ENCODE measurements around the gene NFIC.
A peak's percentile ranks its signal among the peaks of the same experiment; 100 is the strongest.
"Not testable (repeated sequence)": the region's sequence is repeated elsewhere in the genome, so short reads cannot be mapped to it uniquely, and the experiment has no call there.

NFIC gene

DNA sequence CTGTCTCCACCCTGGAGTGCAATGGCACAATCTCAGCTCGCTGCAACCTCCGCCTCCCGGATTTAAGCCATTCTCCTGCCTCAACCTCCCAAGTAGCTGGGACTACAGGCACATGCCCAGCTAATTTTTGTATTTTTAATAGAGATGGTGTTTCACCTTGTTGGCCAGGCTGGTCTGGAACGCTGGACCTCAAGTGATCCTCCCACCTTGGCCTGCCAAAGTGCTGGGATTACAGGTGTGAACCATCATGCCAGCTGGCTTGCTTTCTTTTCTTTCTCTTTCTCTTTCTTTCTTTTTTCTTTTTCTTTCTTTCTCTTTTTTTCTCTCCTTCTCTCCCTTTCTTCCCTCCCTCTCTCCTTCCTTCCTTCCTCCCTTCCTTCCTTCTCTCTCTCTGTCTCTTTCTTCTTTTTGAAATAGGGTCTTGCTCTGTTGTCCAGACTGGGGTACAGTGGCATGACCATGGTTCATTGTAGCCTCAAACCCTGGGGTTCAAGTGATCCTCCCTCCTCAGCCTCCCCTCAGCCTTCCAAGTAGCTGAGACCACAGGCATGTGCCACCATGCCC is 33.3 kb upstream of the NFIC start:
- H3K27ac ChIP-seq, result no peak overlapping the region
- DNase-seq (ENCODE audit: low spot score), result no peak
- TF ChIP-seq, protein P1, sequence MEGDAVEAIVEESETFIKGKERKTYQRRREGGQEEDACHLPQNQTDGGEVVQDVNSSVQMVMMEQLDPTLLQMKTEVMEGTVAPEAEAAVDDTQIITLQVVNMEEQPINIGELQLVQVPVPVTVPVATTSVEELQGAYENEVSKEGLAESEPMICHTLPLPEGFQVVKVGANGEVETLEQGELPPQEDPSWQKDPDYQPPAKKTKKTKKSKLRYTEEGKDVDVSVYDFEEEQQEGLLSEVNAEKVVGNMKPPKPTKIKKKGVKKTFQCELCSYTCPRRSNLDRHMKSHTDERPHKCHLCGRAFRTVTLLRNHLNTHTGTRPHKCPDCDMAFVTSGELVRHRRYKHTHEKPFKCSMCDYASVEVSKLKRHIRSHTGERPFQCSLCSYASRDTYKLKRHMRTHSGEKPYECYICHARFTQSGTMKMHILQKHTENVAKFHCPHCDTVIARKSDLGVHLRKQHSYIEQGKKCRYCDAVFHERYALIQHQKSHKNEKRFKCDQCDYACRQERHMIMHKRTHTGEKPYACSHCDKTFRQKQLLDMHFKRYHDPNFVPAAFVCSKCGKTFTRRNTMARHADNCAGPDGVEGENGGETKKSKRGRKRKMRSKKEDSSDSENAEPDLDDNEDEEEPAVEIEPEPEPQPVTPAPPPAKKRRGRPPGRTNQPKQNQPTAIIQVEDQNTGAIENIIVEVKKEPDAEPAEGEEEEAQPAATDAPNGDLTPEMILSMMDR (IDR thresholded peaks at IDR 0.05), result no peak

DNA sequence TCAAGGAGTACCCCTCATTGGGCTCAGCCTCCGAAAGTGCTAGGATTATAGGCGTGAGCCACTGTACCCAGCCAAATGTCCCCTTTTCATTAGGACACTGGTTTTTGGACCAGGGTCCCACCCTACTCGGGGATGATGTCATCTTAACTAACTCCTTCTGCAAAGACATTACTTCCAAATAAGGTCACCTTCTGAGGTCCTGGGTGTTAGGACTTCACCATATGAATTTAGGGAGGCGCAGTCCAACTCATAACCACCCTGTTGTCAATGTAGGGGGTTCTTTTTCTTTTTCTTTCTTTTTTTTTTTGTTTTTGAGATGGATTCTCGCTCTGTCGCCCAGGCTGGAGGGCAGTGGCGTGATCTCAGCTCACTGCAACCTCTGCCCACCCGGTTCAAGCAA is 32.7 kb upstream of the NFIC start:
- Histone ChIP-seq H3K4me3 (no peak overlapping the region), H3K27ac (no peak overlapping the region)
- DNase-seq (ENCODE audit: low spot score), result no peak
- TF ChIP-seq, protein P1 (IDR thresholded peaks at IDR 0.05), result no peak

More for the DNA sequence above, 33.3 kb upstream of the NFIC start:
- H3K4me3 ChIP-seq, result no peak overlapping the region

DNA sequence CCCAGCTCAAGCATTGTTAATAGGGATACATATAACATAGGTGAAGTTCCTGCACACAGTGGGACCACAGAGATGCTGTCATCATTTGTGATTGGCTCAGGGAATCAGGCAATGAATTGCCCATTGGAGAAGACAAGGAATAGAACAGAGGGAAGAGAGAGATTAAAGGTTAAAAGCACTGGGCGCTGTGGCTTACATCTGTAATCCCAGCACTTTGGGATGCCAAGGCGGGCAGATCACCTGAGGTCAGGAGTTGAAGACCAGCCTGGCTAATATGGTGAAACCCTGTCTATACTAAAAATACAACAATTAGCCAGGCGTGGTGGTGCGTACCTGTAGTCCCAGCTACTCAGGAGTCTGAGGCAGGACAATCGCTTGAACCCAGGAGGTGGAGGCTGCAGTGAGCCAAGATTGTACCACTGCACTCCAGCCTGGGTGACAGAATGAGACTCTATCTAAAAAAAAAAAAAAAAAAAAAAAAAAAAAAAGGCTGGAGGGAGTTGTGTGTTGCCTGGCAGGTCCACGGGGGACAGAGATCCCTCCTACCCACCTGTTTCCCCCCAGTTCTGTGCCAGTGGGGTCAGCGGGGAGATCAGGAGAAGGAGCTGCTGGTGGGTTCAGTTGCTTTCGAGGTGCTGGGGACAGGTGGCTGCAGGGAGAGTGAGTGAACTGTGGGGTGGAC is 31.5 kb upstream of the NFIC start:
- DNase-seq (ENCODE audit: low spot score), result not testable (repeated sequence)
- Histone ChIP-seq H3K27ac (peak overlapping the region; percentile 93 to 98), H3K4me3 (peak overlapping the region; percentile 41)

DNA sequence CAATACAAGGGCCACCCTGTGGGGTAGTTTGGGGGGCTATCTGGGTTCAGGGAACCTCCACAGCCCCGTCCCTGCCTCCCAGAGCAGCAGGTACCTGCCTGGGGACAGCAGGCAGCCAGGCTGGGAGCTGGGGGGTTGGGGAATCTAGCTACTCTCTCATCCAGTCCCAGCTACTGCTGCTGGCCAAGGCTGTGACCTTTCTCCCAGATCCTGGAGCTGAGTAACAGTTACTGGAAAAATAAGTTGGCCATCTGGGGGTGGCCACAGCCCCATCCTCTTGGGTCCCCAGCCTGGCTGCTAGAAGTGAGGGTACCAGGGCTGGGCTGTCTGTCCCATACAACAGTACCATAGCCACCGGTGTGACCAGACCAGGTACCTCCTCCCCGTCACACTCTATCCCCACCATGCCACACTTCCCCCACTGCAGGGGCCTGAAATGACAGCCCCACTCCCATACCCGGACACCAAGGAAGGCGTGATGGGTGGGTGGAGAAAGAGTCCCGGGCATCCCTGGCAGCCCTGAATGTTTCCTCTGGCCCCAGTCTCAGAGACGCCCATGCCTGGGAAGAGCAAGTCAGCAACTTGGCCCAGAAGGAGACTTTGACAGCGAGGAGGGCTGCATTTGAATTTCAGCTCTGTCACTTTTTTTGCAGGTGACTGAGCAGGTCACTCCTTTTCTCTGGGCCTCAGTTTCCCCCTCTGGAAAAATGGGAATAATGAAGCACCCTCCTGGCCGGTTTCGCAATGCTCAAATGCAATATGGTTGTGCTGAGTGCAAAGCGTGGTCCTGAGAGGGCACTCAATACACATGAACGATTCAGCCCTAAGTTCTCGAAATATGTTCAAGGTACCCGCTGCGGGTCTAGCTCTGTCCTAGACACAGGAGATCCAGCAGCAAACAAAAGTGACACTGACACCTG is 30.7 kb upstream of the NFIC start:
- TF ChIP-seq, protein P1 (IDR thresholded peaks at IDR 0.05), result no peak
- peak; percentile 90 for DNase-seq (ENCODE audit: low spot score)
- Histone ChIP-seq H3K4me3 (peak overlapping the region; percentile 41), H3K27ac (peak overlapping the region; percentile 93 to 98)

DNA sequence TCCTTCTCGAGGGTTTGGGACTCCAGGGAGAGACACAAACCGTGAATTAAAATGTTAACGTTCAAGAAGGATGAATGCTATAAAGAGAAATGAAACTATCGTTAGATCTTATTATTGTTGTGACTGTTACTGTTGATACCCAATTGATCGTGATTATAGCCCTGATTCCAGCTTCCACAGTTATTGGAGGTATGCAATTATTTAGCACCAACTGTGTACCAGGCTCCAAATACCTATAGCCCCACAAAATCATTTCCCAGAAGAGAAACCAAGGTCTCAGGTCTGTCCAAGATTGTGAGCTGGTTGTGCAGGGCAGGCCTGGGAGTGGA is 30.1 kb upstream of the NFIC start:
- peak overlapping the region; percentile 34 for H3K4me3 ChIP-seq
- H3K27ac ChIP-seq, result peak overlapping the region; percentile 93 to 98
- no peak for DNase-seq (ENCODE audit: low spot score)
- TF ChIP-seq, protein P1 (IDR thresholded peaks at IDR 0.05), result no peak

DNA sequence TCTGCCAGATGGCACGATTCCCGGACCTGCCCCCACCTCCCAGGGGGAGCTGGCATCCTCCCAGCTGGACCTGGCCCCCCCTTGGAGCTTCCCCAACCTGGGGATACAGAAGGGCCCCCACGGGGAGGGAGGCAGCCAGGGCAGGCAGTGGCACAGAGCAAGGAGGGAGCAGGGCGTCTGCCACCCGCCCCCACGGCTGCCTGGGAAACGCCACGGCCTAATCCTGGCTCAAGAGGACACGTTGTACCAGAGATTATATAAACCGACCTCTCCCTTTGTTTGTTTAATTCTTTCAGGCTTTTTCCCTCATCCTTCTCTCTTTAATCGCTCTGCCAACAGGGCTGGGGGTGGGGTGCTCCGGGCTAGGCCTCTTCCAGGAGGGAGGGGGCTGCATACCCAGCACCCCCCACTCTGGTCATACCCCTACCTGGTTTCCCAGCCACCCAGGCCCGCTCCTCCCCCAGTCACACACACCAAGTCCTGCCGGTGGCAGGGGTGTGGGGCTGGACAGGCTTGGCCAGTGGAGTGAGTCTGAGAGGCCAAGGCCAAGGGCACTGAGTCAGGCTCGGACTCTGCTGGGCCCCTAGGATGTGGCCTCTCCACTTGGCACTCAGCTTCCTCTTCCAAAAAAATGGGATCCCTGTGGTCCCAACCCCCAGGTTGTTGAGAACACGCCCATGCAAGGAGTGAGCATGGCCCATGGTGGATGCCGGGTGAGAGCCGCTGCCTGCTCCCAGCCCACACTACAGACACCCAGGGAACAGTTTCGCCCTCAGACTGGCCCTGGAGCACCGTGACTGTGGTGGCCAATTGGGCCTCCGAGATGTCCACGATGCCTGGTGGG is 29.5 kb upstream of the NFIC start:
- H3K4me3 ChIP-seq, result peak overlapping the region; percentile 34
- DNase-seq (ENCODE audit: low spot score), result peak; percentile 99
- TF ChIP-seq, protein P1 (IDR thresholded peaks at IDR 0.05), result no peak
- peak overlapping the region; percentile 93 to 98 for H3K27ac ChIP-seq
